NCI-H2029 treated with DMSO at 0.1 percent for 48 hours (cell line): ENCODE data around the gene SCARB1.

Experiments used
- DNase-seq: peaks from one replicate; lab custom pipeline; 2025; lab: John Stamatoyannopoulos, UW

Gene SCARB1

DNA sequence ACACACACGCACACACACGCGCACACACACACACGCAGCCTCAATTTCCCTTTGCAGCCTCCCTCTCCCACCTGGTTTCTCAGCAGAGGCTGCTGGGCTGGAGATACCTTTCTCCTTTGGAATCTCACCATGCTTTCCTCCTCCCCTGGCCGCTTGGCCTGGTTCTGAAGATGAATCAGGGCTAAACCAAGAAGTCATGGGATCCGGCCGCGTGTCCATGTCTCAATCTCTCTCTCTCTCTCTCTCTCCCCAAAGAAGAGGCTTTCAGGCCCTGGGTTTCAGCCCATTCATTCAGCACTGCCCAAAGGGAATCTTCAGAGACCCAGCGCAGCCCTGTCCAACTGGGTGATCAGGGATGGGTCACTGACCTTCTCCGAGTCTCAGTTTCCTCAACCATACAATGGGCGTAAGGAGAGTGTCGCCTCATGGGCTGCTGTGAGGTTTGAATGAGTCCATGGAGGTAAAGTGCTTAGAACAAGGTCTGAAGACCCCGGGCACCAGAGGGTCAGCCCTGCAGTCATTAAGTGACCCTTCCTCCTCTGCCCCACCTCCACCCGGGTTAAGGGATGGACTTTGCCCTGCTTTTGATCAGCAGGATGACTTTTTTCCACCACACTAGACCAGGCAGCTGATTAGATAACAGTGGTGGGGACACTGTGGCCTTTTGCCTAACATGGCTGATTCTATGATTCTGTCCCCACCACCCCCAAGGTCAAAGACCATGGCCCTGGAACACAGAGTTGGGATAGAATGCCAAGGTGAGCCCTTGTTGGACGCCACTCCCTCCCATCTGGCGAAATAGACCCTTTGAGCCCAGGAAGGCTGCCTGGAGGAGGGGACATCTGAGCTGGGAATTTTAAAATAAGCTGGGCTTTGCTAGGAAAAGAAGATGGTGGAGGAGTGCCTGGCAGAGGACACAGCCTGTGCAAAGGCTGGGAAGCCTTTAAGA is 42.1 kb downstream of the SCARB1 start:
- no peak for DNase-seq

GRCh38 chr12:124820199-124820598 is 43.5 kb downstream of the SCARB1 start:
- DNase-seq = no peak

- no peak for DNase-seq
Measured at GRCh38 chr12:124819525-124819924, 44.1 kb downstream of the SCARB1 start.

GRCh38 chr12:124819080-124819479 is 44.6 kb downstream of the SCARB1 start:
- DNase-seq = no peak

GRCh38 chr12:124817076-124818000 is 46.3 kb downstream of the SCARB1 start:
- no peak for DNase-seq

- DNase-seq = no peak
Measured at GRCh38 chr12:124816295-124816854, 47.3 kb downstream of the SCARB1 start.

- peak; percentile 16 for DNase-seq
Measured at GRCh38 chr12:124814741-124815613, 48.7 kb downstream of the SCARB1 start.

DNA sequence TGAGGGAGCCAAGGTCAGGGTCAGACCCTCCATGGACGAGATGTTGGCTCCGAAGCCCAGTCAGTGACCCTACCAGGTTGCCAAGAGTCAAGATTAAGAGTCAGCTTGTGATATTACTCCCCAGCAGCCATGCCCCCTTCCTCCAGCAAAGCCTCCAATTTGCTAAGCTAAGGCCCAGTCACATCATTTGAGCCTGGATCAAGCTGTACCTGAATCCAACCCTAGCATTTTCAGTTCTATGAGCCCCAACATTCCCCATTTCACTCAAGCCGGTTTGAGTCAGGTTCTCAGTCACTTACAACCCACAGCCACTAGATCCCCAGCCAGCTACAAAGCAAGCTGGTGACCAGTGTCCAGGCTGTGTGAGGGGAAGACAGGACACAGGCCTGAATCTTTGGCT is 49.9 kb downstream of the SCARB1 start:
- no peak for DNase-seq

DNA sequence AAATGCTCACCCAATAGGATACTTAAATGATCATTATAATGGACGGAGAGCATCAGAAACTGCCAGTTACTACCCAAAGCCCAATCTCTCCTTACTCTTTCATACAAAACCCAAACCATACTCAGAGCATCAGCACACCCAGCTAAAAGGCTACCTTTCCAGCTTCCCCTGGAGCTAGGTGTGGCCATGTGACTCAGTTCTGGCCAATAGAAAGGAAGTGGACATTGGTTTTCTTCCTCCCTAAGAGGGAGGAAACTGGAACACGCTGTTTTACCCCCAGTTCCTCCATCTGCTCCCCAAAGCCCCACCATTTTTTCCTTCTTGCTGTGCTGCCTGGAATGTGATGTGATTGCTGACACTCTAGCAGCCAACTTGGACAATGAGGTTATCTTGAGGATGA is 50.7 kb downstream of the SCARB1 start:
- no peak for DNase-seq

- DNase-seq = no peak
Measured at GRCh38 chr12:124812356-124812755, 51.3 kb downstream of the SCARB1 start.

GRCh38 chr12:124811633-124812032 is 52.0 kb downstream of the SCARB1 start:
- DNase-seq = no peak

DNA sequence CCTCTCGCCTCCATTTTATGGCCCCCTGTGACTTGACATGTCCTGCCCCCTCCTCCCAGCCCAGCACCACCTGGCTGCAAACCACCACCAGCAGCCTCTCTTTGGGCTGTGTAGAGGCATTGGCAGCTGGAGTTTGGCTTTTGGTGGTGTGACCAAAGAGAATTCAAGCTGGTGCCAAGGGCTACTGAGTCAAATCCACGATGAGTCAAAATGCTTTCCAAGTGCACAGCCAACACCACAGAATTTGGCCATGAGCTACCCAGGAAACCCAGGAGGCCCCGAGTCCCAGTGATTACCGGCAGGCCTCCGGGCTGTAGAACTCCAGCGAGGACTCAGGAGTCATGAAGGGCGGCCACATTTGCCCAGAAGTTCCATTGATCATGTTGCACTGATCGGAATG is 53.8 kb downstream of the SCARB1 start:
- DNase-seq = no peak

GRCh38 chr12:124809391-124809790 is 54.3 kb downstream of the SCARB1 start:
- no peak for DNase-seq

DNA sequence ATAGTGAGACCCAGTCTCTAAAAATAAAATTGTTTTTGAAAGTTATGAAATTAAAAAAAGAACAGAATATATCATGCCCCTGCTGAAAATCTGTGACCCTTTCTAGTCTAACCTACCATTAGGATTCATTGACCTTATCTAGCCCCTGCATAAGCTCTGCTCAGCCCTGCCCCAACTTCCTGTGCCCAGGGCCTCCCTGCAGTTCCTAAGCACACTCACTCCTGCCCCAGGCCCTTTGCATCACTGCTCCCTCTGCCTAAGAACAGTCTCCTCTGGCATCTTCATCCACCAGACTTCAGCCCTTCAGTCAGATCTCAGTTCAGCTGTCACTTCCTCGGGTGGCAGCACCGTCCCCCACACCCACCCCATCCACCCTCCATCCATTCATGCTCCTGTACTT is 55.4 kb downstream of the SCARB1 start:
- DNase-seq = no peak

DNA sequence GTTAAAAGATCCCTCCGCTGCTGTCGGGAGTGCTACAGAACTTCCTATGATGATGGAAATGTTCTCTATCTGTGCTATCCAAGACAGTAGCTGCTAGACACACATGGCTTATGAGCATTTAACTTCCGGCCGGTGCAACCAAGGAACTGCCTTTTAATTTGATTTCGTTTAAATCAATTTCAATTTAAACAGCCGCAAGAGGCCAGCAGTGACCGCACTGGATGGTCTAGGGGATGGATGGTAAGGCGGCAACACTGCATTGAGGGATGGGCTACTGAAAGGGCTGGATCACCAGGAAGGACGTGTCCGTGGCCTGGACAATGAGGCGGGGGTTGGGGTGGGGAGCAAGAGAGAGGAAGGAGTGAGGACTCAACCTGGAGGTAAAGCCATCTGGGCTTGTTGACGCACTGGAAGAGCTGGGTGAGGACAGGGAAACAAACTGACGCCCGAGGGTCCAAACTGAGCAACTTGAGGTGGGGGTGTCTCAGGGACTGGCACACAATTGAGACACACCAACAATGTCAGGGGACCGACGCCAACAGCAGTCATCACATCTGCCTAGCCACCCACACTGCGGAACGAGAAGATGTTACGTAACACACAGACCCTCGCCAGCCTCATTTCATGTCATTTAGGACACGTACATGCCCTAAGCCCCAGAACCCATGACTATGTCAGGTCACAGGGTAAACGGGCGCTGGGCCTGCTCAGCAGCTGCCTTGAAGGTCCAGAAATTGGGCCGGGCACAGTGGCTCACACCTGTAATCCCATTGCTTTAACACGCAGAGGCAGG is 57.6 kb downstream of the SCARB1 start:
- DNase-seq = no peak

DNA sequence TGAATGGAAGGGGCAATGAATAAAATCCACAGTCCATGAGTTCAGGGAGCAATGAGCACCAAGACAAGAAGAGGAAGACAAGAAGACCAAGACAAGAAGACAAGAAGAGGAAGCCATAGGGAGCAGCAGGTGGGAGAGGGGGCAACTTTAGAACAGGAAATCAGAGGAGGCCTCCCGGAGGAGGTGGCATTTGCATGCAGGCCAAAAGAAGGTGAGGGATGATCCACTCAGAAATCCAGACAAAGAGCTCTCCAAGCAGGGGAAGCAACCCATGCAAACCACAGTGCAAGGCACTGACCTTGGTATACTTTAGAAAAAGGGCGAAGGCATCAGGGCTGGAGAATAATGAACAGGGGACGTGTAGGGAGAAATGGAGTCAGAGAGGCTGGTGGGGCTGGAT is 58.6 kb downstream of the SCARB1 start:
- no peak for DNase-seq

- no peak for DNase-seq
Measured at GRCh38 chr12:124804011-124804621, 59.5 kb downstream of the SCARB1 start.

GRCh38 chr12:124802361-124802760 is 61.3 kb downstream of the SCARB1 start:
- no peak for DNase-seq

DNA sequence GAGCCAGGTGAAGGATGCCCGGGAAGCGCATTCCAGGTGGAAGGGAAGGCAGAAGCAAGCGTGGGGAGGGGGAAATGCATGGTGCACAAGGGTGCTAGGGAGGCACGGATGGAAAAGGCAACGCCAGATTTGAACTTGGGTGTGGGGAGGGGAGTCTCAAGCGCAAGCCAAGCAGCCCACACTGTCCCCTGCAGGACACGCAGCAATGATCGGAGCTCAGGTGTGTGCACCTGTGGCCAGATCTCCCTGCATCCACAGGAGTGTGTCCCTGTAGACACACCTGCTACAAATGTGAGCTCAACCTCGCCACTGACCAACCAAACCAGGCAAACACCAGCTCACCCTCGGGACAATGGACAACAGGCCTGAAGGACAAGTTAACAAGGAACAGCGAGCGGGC is 63.2 kb downstream of the SCARB1 start:
- DNase-seq = no peak

GRCh38 chr12:124797321-124797720 is 66.3 kb downstream of the SCARB1 start:
- DNase-seq = no peak
